DOHH2 (cell line): ENCODE measurements around the gene IFT88.

Source experiments
- H3F3A ChIP-seq: fragments of 200-600 bp; sonication (generic), shearing (Covaris generic); 2 replicates; pipeline ENCODE4 v1.6.0; 2016; ENCODE audit warnings: antibody characterized with exemption, mild to moderate bottlenecking; ENCODE audit not compliant: control insufficient read depth, insufficient read depth
- H3K27ac ChIP-seq: fragments of 200-600 bp; sonication (generic); 2 replicates; pipeline ENCODE4 v1.5.1; 2014; ENCODE audit warnings: low read depth, mild to moderate bottlenecking, low read length, moderate library complexity
- H3K27me3 ChIP-seq: fragments of 200-600 bp; sonication (generic); 2 replicates; pipeline ENCODE4 v1.6.1; 2014; ENCODE audit warnings: mild to moderate bottlenecking, low read length, mixed read lengths; ENCODE audit not compliant: control insufficient read depth
- H3K36me3 ChIP-seq: fragments of 200-600 bp; sonication (generic); 2 replicates; pipeline ENCODE4 v1.6.1; 2014; ENCODE audit warnings: mild to moderate bottlenecking, low read length, moderate library complexity, mixed read lengths; ENCODE audit not compliant: control insufficient read depth
- H3K4me1 ChIP-seq: fragments of 200-600 bp; sonication (generic); 2 replicates; pipeline ENCODE4 v1.6.1; 2014; ENCODE audit warnings: mild to moderate bottlenecking, low read length, mixed read lengths; ENCODE audit not compliant: control insufficient read depth
- H3K4me2 ChIP-seq: fragments of 200-600 bp; sonication (generic); 2 replicates; pipeline ENCODE4 v1.6.0; 2014; ENCODE audit warnings: mild to moderate bottlenecking, low read length, moderate library complexity
- H3K4me3 ChIP-seq: fragments of 200-600 bp; sonication (generic); 2 replicates; pipeline ENCODE4 v1.5.1; 2014; ENCODE audit warnings: mild to moderate bottlenecking, low read length, mixed read lengths
- H3K79me2 ChIP-seq: fragments of 200-600 bp; sonication (generic); 2 replicates; pipeline ENCODE4 v1.6.1; 2014; ENCODE audit warnings: mild to moderate bottlenecking, low read length, mixed read lengths; ENCODE audit not compliant: control insufficient read depth
- H3K9me2 ChIP-seq: fragments of 200-600 bp; sonication (generic); replicated peaks from 2 replicates; pipeline ENCODE4 v1.6.1; 2014; ENCODE audit warnings: mild to moderate bottlenecking, low read length, mixed read lengths; ENCODE audit not compliant: control insufficient read depth
- H3K9me3 ChIP-seq: fragments of 200-600 bp; sonication (generic); 2 replicates; pipeline ENCODE4 v1.6.1; 2014; ENCODE audit warnings: antibody characterized with exemption, low read length, mixed read lengths; ENCODE audit not compliant: control insufficient read depth, insufficient read depth
- H4K20me1 ChIP-seq: fragments of 200-600 bp; sonication (generic); 2 replicates; pipeline ENCODE4 v1.6.0; 2014; ENCODE audit warnings: low read depth, mild to moderate bottlenecking, antibody characterized with exemption, low read length, moderate library complexity; ENCODE audit not compliant: control insufficient read depth, insufficient read depth
- CTCF ChIP-seq: fragments of 200-600 bp; sonication (generic); IDR thresholded peaks from one replicate; pipeline ENCODE4 v1.5.1; 2014; ENCODE audit warnings: antibody characterized with exemption, mild to moderate bottlenecking, low read depth, low read length; ENCODE audit not compliant: poor library complexity, severe bottlenecking
- EZH2phosphoT487 ChIP-seq: fragments of 200-600 bp; sonication (generic); IDR thresholded peaks from 2 replicates; pipeline ENCODE4 v1.6.1; 2017; ENCODE audit warnings: borderline replicate concordance, mild to moderate bottlenecking, antibody characterized with exemption, low read length, moderate library complexity, mixed read lengths

Gene IFT88

GRCh38 chr13:20720499-20720898 is 153.5 kb downstream of the IFT88 start:
- no peaks in the 10 kb centered on the region for H3K27me3 ChIP-seq
- H3K4me1 ChIP-seq = no peaks in the 10 kb centered on the region
- no peak overlapping the region for H3K27ac ChIP-seq
- no peak for TF ChIP-seq CTCF
- no peak for TF ChIP-seq EZH2phosphoT487
- H4K20me1 ChIP-seq = no peaks in the 10 kb centered on the region
- H3K9me2 ChIP-seq = no peaks in the 10 kb centered on the region
- H3K36me3 ChIP-seq = no peaks in the 10 kb centered on the region
- no peak overlapping the region for H3K4me2 ChIP-seq
- H3K4me3 ChIP-seq = no peak overlapping the region
- no peaks in the 10 kb centered on the region for H3F3A ChIP-seq
- H3K9me3 ChIP-seq = no peaks in the 10 kb centered on the region
- no peaks in the 10 kb centered on the region for H3K79me2 ChIP-seq

DNA sequence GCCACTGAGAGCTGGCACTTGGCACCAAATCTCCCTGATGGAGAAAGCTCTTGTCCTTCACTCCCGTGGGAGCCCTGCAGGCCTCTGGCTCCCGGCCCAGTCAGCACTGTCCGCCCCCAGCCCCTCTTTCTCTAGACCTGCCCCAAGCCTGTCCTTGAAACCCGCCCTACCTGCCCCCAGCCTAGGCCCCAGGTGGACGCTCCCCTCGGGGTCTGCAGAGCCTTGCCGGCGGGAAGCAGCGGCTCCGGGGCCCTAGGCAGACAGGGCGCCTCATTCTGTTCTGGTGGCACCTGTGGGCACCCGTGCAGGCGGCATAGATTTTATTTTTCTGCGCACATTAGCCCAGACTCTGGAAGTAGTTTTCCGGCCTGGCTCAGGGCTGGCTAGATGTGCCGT is 154.1 kb downstream of the IFT88 start:
- no peaks in the 10 kb centered on the region for H3F3A ChIP-seq
- H4K20me1 ChIP-seq = no peaks in the 10 kb centered on the region
- H3K27ac ChIP-seq = no peak overlapping the region
- no peaks in the 10 kb centered on the region for H3K9me2 ChIP-seq
- no peaks in the 10 kb centered on the region for H3K79me2 ChIP-seq
- TF ChIP-seq EZH2phosphoT487 (no peak), CTCF (no peak)
- H3K27me3 ChIP-seq = no peaks in the 10 kb centered on the region
- H3K9me3 ChIP-seq = no peaks in the 10 kb centered on the region
- H3K4me2 ChIP-seq = no peak overlapping the region
- no peak overlapping the region for H3K4me3 ChIP-seq
- no peaks in the 10 kb centered on the region for H3K4me1 ChIP-seq
- no peaks in the 10 kb centered on the region for H3K36me3 ChIP-seq

- H3K9me2 ChIP-seq = no peaks in the 10 kb centered on the region
- no peaks in the 10 kb centered on the region for H3K9me3 ChIP-seq
- no peak overlapping the region for H3K4me3 ChIP-seq
- no peak overlapping the region for H3K27ac ChIP-seq
- H3K4me1 ChIP-seq = no peaks in the 10 kb centered on the region
- TF ChIP-seq CTCF = no peak
- TF ChIP-seq EZH2phosphoT487 = no peak
- no peaks in the 10 kb centered on the region for H4K20me1 ChIP-seq
- no peaks in the 10 kb centered on the region for H3F3A ChIP-seq
- H3K4me2 ChIP-seq = no peak overlapping the region
- H3K36me3 ChIP-seq = no peaks in the 10 kb centered on the region
- no peaks in the 10 kb centered on the region for H3K79me2 ChIP-seq
- no peaks in the 10 kb centered on the region for H3K27me3 ChIP-seq
These were observed 154.7 kb downstream of the IFT88 start for GRCh38 chr13:20721454-20722357.
